GM21423 (cell line): ENCODE measurements around the gene ABL1.
"Not testable (repeated sequence)": the region's sequence is repeated elsewhere in the genome, so short reads cannot be mapped to it uniquely, and the experiment has no call there.

Experiments
- ATAC-seq: cut with Tn5 transposase; IDR thresholded peaks from one replicate; pipeline ENCODE4 v1.9.1; 2021; ENCODE audit warnings: mild to moderate bottlenecking, moderate library complexity; ENCODE audit not compliant: unreplicated experiment

Gene ABL1

DNA sequence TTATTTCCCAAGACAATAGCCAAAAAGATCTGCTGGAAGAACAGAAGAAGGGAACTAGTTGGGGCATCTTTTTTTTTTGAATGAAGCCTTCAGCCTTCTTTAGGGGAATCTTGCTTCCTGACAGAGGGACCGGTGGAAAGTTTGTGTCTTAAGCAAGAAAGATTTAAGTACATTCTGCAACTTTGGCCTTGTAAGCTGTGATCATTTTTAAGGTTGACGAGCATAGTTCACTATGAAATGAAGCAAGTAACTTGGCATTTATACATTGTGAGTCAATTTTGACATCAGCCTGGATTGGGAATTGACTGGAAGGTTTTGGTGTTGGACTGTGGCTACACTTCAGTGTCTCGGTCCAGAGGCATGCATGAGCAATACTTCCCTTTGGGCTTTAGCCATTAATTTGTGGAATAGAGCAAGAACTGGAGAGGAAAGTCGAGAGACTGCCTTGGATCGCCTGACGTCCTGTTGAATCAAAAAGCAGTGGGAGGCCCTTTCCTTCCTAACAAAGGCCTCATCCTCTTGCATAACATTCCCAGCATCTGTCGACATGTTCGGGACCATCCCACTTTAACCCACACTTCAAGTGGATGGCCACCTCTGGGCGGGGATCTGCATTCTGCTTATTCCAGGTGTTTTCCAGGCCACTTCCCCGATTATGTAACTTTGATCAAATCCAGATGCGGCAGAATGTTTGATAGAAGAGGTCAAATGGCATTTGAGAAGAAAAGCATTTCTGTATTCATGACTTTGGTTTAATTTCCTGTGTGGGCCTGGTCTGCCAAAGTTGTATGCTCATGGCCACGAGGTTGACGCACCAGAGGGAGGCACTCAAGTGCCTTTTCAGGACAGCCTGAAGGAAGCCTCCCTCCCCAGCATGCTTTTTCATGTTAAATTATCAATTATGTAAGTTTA lies 12.5 kb downstream of the ABL1 start:
- no peak for ATAC-seq

GRCh38 chr9:130848514-130848913 lies 13.5 kb downstream of the ABL1 start:
- not testable (repeated sequence) for ATAC-seq

DNA sequence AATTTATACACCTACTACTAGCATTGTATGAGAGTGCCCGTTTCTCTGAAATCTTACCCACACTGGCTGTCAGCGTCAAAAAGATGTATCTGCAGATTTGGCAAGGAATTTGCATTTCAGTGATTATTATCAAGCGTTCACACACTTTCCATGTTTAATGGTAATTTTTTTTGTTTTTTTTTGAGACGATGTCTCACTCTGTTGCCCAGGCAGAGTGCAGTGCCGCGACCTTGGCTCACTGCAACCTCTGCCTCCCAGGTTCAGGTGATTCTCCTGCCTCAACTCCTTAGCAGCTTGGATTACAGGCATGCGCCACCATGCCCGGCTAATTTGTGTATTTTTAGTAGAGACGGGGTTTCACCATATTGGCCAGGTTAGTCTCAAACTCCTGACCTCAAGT lies 14.3 kb downstream of the ABL1 start:
- ATAC-seq, result no peak

- ATAC-seq, result no peak
Observed at GRCh38 chr9:130852801-130853200, 17.7 kb downstream of the ABL1 start.

GRCh38 chr9:130854092-130854491 lies 19.0 kb downstream of the ABL1 start:
- no peak for ATAC-seq

DNA sequence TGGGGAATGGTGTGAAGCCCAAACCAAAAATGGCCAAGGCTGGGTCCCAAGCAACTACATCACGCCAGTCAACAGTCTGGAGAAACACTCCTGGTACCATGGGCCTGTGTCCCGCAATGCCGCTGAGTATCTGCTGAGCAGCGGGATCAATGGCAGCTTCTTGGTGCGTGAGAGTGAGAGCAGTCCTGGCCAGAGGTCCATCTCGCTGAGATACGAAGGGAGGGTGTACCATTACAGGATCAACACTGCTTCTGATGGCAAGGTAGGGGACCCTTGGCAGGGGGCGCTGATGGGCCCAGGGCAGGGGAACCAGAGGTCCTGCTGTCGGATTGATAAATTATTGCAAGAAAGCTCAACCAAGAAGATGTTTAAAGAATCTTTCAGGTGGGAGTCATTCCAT lies 19.8 kb downstream of the ABL1 start:
- ATAC-seq, result no peak

GRCh38 chr9:130856474-130856873 lies 21.4 kb downstream of the ABL1 start:
- no peak for ATAC-seq

- ATAC-seq, result no peak
Observed at GRCh38 chr9:130857864-130858738, 23.0 kb downstream of the ABL1 start.

GRCh38 chr9:130858739-130859705 lies 24.0 kb downstream of the ABL1 start:
- ATAC-seq, result no peak

DNA sequence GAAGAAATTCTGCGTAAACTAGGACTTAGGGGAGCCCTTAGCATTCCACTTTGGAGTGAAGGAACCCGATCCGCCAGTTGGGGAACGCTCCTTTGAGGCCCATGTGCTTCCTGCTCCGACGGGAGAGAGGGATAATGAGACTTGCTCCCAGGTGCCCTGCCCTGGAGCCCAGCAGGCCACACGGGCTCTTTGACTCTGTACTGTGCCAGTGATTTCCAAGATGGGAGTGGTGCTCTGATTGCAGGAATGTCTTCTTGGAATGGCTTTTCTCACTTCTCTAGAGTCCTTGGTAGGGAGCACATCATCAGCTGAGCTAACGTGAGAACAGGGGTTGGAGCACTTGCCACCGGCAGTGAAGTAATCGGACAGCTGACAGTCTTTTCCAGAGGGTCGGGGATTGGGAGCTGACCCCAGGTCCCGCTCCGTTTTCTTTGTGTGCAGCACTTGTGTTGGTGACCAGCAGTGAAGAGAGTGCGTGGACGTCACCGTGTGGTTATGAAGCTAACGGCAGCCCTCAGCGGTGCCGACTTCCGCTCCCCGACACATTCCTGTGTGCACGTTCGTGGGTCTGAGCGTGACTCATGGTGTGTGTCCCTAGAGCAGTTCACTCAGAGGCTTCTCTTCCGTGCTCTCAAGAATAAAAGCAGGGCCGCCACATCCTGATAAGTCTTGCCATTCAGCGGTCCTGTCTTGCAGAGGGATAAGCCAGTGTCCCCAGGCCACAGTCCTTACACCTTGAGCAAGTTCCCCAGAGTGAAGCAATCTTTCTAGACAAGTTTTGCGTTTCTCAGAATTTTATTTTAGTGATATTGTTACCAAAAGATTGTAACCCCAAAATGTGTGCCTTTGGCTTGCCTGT lies 25.6 kb downstream of the ABL1 start:
- no peak for ATAC-seq

DNA sequence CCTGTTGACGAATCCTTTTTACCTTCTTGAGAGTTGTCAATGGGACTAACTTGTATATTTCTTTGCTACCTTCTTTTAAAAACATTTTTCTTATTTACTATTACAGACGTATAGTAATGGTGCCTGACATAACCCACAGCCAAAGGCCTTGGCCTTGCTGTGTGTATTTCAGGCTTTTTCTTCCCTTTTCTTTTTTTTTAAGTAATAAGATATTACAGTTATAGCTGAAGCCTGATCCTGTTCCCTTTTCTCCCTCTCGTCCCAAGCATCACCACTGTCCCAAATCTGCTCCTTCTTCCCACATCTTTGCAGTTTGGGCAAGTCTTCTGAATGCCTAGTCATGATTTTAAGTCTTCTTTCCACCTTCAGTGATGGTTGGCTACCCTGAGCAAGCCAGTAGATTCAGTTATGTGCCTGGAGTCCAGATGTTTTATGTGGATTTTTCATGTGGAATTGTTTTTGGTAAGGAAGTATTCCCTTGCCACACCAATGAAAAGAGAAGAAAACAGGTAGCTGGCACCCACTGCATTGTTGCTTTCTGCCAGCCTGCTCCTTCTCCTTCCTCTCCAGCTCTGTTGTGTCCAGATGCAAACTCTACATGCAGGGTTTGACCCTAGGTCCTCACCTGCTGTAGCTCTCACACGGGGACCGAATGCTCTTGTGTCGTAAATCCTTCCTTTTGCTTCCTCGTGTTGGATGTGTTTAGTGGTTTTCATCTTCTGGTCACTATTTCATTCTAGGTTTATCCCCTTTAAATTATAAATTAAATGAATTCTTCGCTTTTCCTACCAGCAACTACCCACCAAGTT lies 26.5 kb downstream of the ABL1 start:
- no peak for ATAC-seq

- ATAC-seq, result no peak
Observed at GRCh38 chr9:130862217-130862616, 27.2 kb downstream of the ABL1 start.

DNA sequence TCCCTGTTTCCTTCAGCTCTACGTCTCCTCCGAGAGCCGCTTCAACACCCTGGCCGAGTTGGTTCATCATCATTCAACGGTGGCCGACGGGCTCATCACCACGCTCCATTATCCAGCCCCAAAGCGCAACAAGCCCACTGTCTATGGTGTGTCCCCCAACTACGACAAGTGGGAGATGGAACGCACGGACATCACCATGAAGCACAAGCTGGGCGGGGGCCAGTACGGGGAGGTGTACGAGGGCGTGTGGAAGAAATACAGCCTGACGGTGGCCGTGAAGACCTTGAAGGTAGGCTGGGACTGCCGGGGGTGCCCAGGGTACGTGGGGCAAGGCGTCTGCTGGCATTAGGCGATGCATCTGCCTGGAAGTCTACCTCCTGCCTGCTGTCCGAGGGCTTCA lies 27.7 kb downstream of the ABL1 start:
- no peak for ATAC-seq

DNA sequence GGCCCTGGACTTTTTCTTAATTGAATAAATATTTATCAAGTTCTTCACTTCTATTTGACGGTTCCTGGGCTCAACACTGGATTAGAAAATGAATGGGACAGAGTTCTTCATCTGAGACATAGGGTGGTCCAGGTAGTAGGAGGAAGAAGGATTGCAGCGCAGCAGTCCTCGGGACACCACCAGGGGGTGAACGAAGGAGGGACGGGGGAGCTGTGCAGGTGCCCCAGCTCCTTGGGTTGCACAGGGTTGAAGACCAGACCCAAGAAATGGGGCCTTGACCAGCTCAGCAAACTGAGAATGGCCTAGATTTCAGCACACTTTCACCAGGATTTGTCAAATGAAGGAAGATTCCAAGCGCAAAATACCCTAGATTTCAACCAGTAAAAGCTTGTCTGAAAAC lies 29.5 kb downstream of the ABL1 start:
- ATAC-seq, result no peak

GRCh38 chr9:130865921-130866320 lies 30.9 kb downstream of the ABL1 start:
- no peak for ATAC-seq

DNA sequence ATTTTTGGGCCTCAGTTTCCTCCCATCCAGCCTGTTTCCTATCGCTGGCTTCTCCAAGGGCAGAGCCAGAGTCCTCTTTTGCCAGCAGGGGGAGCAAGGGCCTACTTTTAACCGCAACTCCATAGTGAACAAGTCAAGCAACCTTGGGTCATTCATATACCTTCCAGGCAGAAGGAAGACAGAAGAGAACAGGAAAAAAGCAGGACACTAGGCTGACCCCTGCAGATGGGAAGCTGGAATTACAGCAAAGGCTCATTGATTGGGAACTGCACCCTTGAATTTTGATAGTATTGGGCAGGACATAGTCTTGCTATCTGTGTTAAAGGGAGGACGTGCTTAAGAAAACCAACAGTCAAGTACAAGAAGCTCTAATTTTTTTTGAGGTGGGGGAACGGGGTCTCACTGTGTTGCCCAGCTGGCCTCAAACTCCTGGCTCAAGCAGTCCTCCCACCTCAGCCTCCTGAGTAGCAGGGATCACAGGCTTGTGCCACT lies 31.5 kb downstream of the ABL1 start:
- no peak for ATAC-seq

DNA sequence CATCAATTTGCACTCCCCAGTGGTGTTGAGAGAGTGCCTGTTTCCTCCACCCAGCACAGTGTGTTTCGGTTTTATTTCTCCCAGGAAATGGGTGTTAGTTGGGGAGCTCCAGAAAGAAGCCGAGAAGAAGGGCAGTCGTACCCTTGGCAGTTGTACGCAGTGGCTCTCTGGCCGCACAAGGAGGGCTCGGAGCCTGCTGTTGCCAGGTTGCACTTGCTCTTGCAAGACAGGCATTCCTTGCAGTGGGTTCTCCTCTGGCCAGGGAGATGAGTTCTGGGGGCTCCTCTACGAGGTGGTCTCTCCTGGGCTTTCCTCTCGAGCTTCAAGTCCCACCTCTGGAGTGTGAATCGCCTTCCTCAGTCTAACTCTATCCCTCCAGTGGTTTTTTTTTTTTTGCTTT lies 32.5 kb downstream of the ABL1 start:
- ATAC-seq, result no peak

GRCh38 chr9:130868230-130868629 lies 33.2 kb downstream of the ABL1 start:
- no peak for ATAC-seq

DNA sequence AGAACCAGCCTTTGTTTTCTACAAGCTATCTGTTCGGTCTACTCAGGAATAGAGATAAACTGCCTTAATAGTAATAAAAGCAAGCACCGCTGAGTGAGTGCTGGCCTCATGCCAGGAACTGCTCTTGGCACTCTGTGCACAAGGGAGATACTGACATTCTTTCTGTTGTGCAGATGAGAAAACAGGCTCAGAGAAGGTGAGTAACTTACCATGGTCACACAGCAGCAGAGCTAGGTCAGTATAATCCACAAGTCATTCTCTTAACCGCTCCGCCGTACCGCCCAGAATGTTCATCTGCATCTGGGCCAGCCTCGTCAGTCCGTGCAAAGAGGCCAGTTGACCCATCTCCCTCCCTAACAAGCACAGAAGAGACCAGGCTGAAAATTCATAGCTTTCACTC lies 34.2 kb downstream of the ABL1 start:
- ATAC-seq, result no peak
